GM18519 (cell line): ENCODE results near the gene PIK3IP1.
"Not testable (repeated sequence)": the region's sequence is repeated elsewhere in the genome, so short reads cannot be mapped to it uniquely, and the experiment has no call there.

ENCODE experiments used
- ATAC-seq: cut with Tn5 transposase; IDR thresholded peaks from one replicate; pipeline ENCODE4 v1.9.1; 2021; ENCODE audit warnings: mild to moderate bottlenecking, moderate library complexity; ENCODE audit not compliant: unreplicated experiment, low FRiP score

PIK3IP1 gene

DNA sequence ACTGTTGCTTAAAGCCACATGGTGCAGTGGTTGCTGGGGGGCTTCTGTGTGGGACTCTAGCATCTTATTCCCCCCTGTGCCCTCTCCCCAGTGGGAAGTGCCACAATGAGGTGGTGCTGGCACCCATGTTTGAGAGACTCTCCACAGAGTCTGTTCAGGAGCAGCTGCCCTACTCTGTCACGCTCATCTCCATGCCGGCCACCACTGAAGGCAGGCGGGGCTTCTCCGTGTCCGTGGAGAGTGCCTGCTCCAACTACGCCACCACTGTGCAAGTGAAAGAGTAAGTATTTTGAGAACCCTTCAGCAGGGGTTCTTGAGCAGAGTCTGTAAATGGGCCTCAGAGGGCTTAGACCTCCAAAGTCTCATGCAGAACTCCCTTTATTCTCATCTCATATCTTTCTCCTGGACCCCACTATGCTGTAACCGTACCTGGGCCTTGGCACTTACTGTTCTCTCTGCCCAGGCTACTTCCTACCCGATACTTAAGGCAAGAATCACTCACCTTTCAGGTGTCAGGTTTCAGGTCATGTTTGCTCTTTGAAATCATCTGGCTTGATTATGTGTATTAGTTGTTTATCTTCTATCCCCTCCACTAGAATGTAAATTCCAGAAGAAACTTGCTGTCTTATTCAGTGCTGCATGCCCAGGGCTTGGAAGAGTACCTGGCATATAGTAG lies 32.4 kb downstream of the PIK3IP1 start:
- no peak for ATAC-seq

GRCh38 chr22:31253949-31254348 lies 38.3 kb downstream of the PIK3IP1 start:
- no peak for ATAC-seq

DNA sequence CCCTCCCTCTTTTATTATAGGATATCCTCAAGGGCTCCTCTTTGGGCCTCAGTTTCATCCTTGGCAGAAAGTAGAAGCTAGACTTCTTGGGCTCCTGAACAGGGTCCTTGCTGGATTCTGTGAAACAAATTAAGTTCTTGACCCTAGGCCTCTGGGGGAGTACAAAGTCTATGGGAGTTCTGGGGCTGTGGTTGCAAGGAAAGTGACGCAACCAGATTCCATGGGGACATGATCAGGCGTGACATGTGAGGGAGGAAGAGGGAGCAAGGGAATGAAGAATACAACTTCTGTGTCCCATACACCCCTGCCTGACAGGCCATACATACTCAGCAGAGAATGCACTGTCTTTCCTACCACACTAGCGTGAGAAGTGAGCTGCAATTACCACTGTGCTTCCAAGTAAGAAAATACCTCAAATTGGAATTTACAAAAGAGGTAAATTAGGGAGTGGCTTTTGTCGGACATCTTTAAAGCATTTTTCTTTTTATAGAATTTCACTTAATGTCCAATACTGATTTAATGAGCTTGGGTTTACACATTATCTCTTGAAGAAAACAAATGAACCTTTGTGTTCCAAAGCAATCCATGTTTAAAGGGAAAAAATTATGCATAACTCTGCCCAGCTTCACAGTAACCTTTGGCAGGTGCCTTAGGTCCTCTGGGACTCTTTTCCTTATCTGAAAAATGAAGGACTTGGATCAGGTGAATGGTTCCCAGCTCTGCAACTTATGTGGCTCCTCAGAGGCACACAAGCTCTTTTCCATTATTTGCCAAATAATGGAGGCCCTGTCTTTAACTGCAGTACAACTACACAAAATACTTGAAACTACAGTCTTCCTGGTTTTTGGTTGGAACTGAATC lies 41.3 kb downstream of the PIK3IP1 start:
- ATAC-seq: no peak

GRCh38 chr22:31248965-31249958 lies 43.0 kb downstream of the PIK3IP1 start:
- no peak for ATAC-seq

- ATAC-seq: no peak
Observed at GRCh38 chr22:31248138-31248745, 44.0 kb downstream of the PIK3IP1 start.

DNA sequence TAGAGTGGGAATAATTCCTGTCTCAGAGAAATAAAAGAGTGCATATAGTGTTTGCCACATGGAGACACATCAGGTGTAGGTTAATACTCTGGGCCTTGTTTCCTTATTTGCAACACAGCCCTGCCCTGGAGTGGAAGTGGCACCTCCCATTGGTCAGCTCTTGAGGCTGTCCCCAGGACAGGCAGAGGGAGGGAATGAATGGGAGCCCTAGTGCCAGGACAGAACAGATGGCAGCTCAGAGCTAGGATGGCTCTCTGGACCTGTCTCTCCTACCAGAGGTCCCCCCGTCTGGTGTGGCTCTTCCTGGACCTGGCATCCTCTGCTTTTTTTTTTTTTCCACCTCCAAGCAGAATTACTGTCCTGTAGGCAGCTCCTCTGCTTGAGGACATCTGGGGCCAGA lies 44.6 kb downstream of the PIK3IP1 start:
- no peak for ATAC-seq

DNA sequence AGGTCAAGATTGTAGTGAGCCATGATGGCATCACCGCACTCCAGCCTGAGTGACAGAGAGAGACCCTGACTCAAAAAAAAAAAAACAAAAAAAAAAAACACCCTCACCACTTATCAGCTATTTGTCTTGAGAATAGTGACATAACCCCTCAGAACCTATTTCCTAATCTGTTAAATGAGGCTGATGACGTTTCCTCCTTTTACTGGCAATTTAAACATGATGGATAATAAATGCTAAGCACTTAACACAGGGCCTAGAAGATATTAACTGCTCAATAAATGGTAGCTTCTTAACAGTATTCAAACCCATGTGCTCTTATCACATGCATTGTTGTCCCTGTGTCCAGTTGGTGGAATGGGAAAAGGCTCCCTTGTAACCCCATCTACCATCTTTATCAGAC lies 45.6 kb downstream of the PIK3IP1 start:
- no peak for ATAC-seq

DNA sequence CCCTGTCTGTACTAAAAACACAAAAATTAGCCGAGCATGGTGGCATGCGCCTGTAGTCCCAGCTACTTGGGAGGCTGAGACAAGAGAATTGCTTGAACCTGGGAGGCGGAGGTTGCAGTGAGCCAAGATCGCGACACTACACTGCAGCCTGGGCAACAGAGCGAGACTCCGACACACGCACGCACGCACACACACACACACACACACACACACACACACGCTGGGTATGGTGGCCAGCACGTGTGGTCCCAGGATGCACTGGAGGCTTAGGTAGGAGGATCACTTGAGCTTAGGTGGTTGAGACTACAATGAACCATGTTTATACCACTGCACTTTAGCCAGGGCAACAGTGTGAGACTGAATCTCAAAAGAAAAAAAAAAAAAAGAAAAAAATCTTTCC lies 46.3 kb downstream of the PIK3IP1 start:
- not testable (repeated sequence) for ATAC-seq

GRCh38 chr22:31244943-31245451 lies 47.3 kb downstream of the PIK3IP1 start:
- no peak for ATAC-seq

- ATAC-seq: no peak
Observed at GRCh38 chr22:31244046-31244942, 48.0 kb downstream of the PIK3IP1 start.

DNA sequence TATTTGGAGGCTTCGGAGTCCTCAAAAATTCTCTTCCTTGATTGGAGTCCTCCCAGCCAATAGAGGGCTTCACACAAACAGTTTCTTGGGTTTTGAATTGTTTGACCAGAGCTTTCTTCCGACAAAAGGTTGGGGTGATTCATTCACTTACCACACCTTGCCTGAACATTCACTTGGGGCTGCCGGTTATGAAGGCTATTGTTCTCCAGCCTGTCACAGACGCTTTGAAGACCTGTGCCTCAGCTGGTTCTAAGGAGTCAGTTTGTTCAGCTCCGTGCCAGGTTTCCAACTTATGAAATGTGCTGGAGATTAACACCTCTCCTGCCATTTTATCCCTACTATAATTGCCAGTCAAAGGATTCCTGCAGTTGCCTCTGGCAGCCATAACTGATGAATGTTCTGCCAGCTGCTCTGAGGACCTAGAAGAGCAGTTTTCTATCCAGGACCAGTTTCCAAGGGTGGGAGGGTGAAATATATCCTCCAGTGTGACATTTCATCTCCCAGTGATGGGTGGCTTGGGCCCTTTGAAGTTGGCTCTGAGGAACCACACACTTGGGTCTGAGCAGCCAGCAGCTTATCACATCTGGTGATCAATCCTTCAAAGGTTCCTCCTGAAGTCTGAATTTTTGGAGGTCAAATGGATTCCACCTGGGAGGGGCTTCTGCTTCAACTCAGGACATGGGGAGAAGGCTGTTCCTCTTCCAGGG lies 48.8 kb downstream of the PIK3IP1 start:
- ATAC-seq: no peak

DNA sequence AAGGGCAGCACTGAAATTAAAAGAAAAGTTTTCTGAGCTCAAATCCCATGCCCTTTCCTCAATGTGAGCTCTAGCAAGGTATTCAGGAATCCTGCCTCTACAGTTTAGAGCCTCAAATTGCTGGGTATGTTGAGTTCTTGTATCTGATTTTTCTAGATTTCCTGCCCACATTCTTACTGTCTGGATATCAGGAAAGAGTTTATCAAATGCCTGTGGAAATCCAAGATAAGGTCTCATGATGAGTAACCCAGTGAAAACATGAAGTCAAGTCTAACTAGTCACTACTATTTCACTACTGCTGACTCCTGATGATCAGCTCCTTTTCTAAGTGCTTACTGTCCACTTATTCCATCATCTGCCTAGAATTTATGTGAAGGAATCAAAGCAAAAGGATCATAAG lies 50.4 kb downstream of the PIK3IP1 start:
- no peak for ATAC-seq

DNA sequence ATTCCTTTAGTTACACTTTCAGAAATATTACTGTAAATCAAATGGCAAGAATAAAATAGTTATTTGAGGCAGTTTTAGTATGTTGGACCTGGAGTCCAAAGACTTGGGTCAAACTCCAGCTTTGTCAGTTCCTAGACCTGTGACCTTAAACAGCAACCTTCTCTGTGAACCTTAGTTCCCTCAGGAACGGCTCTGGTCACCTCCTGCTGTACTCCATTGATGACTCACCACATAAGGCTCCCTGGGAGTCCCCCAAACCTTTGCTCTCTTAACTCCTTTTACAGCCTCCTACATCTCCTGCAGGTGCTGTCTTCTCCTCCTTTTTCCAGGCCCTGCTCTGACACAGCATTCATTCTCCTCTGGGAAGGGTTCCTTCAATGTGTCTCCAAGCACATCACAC lies 51.1 kb downstream of the PIK3IP1 start:
- ATAC-seq: no peak

- ATAC-seq: no peak
Observed at GRCh38 chr22:31239771-31240370, 52.4 kb downstream of the PIK3IP1 start.

GRCh38 chr22:31238057-31238456 lies 54.2 kb downstream of the PIK3IP1 start:
- ATAC-seq: no peak

GRCh38 chr22:31236044-31236443 lies 56.2 kb downstream of the PIK3IP1 start:
- ATAC-seq: not testable (repeated sequence)

DNA sequence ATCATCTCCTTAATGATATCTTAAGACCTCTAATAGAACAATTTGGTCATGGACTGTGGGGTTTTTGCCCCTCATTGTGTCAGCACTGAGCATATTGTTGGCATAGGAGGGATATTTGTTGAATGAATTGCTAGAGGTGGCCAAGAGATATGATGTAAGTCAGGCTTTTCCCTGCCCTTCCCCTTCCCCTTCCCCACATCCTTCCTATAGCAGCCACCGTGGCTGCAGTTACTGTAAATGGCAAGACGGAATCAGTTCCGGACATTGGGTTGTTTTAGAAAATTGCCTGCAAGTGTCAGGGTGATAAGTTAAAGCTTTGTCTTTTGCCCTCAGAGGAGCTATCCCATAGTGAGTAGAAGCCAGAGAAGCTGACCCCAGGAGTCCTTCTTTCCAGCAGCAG lies 57.2 kb downstream of the PIK3IP1 start:
- ATAC-seq: no peak

GRCh38 chr22:31233001-31233400 lies 59.3 kb downstream of the PIK3IP1 start:
- no peak for ATAC-seq
